GM10248 (cell line): ENCODE data around the gene TLR9.
"Not testable (repeated sequence)": the region's sequence is repeated elsewhere in the genome, so short reads cannot be mapped to it uniquely, and the experiment has no call there.

Experiments used
- CTCF ChIA-PET: fragments of 300-600 bp; sonication (Branson Sonifier 250); formaldehyde crosslinking; extraction: SDS; loops from one replicate; lab custom pipeline; 2021; ENCODE audit warnings: antibody characterized with exemption; lab: Yijun Ruan, JAX
- POLR2A ChIA-PET: fragments of 350-650 bp; sonication (Branson Sonifier 250); formaldehyde crosslinking; extraction: SDS; loops from one replicate; lab custom pipeline; 2020; ENCODE audit warnings: antibody characterized with exemption; lab: Yijun Ruan, JAX
- DNase-seq: peaks from one replicate; pipeline ENCODE4 v3.0.0; 2012; ENCODE audit errors: extremely low spot score
- TF ChIP-seq, protein P1 (sequence below): IDR thresholded peaks from 2 replicates; pipeline ENCODE4 v1.5.1; 2012; ENCODE audit warnings: mild to moderate bottlenecking, low read depth; ENCODE audit errors: extremely low read depth, missing control alignments, control extremely low read depth

The TLR9 gene

GRCh38 chr3:52183786-52184445 lies 41.5 kb downstream of the TLR9 start:
- ChIA-PET CTCF (interaction anchor here (0.8 to 1.7 kb wide), 8 partner anchors 9 to 148 kb away, joined by 3 to 7 read pairs (median 4); no protein-coding TSS in a partner anchor), POLR2A (no interaction called here)
- no peak for DNase-seq

DNA sequence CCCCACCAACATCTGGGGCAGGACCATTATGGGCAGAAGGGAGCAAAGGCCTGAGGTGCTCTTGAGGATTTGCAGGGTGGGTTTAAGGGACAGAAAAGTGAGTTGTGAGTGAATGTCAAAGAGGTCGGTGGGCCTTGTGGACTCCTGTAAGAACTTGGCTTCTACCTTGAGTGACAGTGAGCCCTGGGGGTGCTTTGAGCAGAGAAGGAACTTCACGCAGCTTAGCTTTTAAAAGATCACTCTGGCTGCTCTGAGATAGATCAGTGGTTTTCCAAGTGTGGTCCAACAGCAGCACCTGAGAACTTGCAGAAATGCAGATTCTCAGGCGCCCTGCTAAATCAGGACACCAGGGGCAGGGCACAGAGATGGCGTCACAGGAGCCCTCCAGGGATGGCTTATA lies 42.8 kb downstream of the TLR9 start:
- TF ChIP-seq, protein P1, sequence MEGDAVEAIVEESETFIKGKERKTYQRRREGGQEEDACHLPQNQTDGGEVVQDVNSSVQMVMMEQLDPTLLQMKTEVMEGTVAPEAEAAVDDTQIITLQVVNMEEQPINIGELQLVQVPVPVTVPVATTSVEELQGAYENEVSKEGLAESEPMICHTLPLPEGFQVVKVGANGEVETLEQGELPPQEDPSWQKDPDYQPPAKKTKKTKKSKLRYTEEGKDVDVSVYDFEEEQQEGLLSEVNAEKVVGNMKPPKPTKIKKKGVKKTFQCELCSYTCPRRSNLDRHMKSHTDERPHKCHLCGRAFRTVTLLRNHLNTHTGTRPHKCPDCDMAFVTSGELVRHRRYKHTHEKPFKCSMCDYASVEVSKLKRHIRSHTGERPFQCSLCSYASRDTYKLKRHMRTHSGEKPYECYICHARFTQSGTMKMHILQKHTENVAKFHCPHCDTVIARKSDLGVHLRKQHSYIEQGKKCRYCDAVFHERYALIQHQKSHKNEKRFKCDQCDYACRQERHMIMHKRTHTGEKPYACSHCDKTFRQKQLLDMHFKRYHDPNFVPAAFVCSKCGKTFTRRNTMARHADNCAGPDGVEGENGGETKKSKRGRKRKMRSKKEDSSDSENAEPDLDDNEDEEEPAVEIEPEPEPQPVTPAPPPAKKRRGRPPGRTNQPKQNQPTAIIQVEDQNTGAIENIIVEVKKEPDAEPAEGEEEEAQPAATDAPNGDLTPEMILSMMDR: no peak
- CTCF ChIA-PET: interaction anchor here (1.3 to 1.7 kb wide), 2 partner anchors 11 to 14 kb away, joined by 4 to 5 read pairs; no protein-coding TSS in a partner anchor
- POLR2A ChIA-PET: no interaction called here
- no peak for DNase-seq

More at GRCh38 chr3:52183786-52184445, 41.5 kb downstream of the TLR9 start:
- TF ChIP-seq, protein P1: no peak

DNA sequence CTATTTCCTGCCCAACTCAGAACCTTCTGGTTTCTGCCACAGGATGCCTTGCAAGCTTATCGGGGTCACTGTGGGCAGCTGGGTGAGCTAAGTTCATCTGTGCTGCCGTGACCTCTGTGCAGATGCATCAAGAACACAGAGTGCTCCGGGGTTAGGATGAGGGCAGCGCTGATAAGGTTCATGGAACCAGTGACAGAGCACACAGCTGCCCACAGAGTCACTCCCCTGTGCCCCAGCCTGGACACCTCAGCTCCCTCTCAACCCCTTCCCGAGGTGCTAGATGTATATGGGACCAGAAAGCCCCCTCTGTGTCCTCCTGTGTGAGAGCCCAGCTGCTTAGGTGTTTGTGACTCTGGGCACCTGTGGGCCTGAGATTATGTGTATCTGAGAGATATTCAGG lies 43.2 kb downstream of the TLR9 start:
- ChIA-PET POLR2A (no interaction called here), CTCF (no interaction called here)
- TF ChIP-seq, protein P1: no peak
- no peak for DNase-seq

- POLR2A ChIA-PET: no interaction called here
- DNase-seq: no peak
- CTCF ChIA-PET: interaction anchor here (1.9 kb wide), 1 partner anchor 27 kb away, joined by 4 read pairs; the partner anchor contains the start of gene POC1A
Measured at GRCh38 chr3:52181543-52181942, 43.9 kb downstream of the TLR9 start.

GRCh38 chr3:52178537-52178936 lies 46.9 kb downstream of the TLR9 start:
- TF ChIP-seq, protein P1: no peak
- DNase-seq: no peak
- ChIA-PET POLR2A (no interaction called here), CTCF (interaction anchor here (1.0 to 1.1 kb wide), 3 partner anchors 11 to 177 kb away, joined by 3 to 4 read pairs (median 3); no protein-coding TSS in a partner anchor)

More at GRCh38 chr3:52181543-52181942, 43.9 kb downstream of the TLR9 start:
- TF ChIP-seq, protein P1: no peak

DNA sequence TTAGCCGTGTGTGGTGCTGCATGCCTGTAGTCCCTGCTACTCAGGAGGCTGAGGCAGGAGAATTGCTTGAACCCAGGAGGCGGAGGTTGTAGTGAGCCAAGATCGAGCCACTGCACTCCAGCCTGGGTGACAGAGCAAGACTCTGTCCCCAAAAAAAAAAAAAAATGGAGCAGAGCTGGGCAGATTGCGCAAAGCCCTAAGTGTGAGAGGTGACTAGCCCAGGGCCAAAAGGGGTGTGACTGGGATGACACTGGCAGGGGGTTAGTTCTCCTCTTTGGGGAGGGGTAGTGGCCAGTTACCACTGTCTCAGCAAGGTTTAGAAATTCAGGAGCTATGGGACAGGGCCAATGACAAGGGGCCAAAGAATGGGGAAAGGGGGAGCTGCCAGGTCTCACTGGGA lies 47.3 kb downstream of the TLR9 start:
- DNase-seq, POLR2A ChIA-PET: not testable (repeated sequence)
- CTCF ChIA-PET: interaction anchor here (1.0 kb wide), 2 partner anchors 11 to 177 kb away, joined by 3 to 4 read pairs; no protein-coding TSS in a partner anchor

- TF ChIP-seq, protein P1: no peak
- ChIA-PET POLR2A (no interaction called here), CTCF (interaction anchor here (1.0 kb wide), 1 partner anchor 177 kb away, joined by 3 read pairs; no protein-coding TSS in a partner anchor)
- no peak for DNase-seq
Measured at GRCh38 chr3:52177701-52178042, 47.8 kb downstream of the TLR9 start.
